ENCODE results near the gene NELL1. TPM values are rescaled to one million over a fixed set of nuclear protein-coding genes. Genes with fewer than 3 reads are reported as not detected.

Gene NELL1
- total RNA-seq, 1 donor from 2014 or later = not detected

DNA sequence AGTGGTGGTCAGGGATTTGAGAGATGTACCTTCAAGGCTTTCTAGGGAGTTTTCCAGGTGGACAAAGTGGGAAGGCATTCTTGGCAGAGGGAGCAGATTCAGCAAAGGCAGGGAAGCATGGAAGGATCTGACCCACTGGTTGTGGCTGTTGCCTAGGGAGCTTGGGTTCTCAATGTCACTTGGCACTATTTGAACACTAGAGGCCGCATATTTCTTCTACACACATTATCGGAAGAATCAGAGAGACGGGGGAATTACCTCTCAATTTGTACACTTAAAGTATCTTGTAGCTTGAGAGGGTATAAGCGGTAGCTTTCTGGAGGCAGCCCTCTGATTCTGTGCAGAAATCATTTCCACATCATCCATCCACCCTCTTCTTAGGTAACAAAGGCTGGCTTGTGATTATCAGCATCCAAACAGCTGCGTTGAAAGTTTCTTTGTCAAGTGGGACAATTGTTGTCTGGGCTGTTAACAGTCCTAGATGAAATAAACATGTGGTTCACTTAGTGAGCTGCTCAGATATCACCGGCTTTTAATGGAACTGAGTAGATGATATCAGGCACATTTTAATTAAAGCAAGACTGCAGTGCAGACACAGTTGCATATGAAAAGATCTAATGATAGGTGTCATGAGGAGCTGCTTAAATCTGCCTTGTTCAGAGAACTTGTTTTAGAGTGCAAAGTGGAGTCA is 2.6 kb downstream of the NELL1 start:
- peak; percentile 18 for TF ChIP-seq CTCF (IDR thresholded peaks at IDR 0.05)
- no peak for DNase-seq (ENCODE audit: extremely low spot score, unreplicated experiment)
- no peaks in the 10 kb centered on the region for H3K36me3 Mint-ChIP-seq (ENCODE audit: unreplicated experiment)
- H3K27ac Mint-ChIP-seq (ENCODE audit: unreplicated experiment) = no peak overlapping the region
- no peak overlapping the region for H3K4me3 Mint-ChIP-seq (ENCODE audit: unreplicated experiment)
- peaks cover 9% of the 10 kb centered on the region for H3K4me1 Mint-ChIP-seq (ENCODE audit: unreplicated experiment)
- H3K9me3 Mint-ChIP-seq (ENCODE audit: unreplicated experiment) = no peaks in the 10 kb centered on the region
- peaks cover 48% of the 10 kb centered on the region for H3K27me3 Mint-ChIP-seq (ENCODE audit: unreplicated experiment)

GRCh38 chr11:20672575-20672974 is 3.2 kb downstream of the NELL1 start:
- peak; percentile 43 for TF ChIP-seq CTCF (IDR thresholded peaks at IDR 0.05)

DNA sequence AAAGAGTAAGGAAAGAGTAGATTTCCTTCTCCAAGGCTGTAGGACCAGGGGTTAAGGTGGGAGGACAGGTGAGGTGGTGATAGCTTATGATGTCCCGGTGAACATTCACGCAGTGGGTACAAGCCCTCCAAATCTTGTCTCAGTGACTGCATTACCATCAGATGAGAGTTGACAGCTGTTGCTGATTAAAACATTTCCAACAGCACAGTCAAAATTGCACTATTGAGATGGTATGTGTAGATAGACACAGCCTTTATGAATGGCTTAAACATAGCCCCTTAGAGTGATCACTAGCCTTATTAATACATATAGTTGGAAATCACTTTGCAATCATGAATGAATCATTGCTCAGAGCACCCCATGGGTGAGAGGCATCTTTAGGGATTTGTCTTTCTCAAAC is 7.3 kb downstream of the NELL1 start:
- no peaks in the 10 kb centered on the region for H3K4me1 Mint-ChIP-seq (ENCODE audit: unreplicated experiment)
- TF ChIP-seq CTCF (IDR thresholded peaks at IDR 0.05) = no peak
- H3K36me3 Mint-ChIP-seq (ENCODE audit: unreplicated experiment) = no peaks in the 10 kb centered on the region
- H3K4me3 Mint-ChIP-seq (ENCODE audit: unreplicated experiment) = no peak overlapping the region
- no peak overlapping the region for H3K27ac Mint-ChIP-seq (ENCODE audit: unreplicated experiment)
- peaks cover 8% of the 10 kb centered on the region for H3K27me3 Mint-ChIP-seq (ENCODE audit: unreplicated experiment)
- no peak for DNase-seq (ENCODE audit: extremely low spot score, unreplicated experiment)
- H3K9me3 Mint-ChIP-seq (ENCODE audit: unreplicated experiment) = no peaks in the 10 kb centered on the region

More at GRCh38 chr11:20672575-20672974, 3.2 kb downstream of the NELL1 start:
- Mint-ChIP-seq H3K36me3 (ENCODE audit: unreplicated experiment) (no peaks in the 10 kb centered on the region), H3K27me3 (ENCODE audit: unreplicated experiment) (peaks cover 42% of the 10 kb centered on the region), H3K4me3 (ENCODE audit: unreplicated experiment) (no peak overlapping the region), H3K4me1 (ENCODE audit: unreplicated experiment) (peaks cover 9% of the 10 kb centered on the region), H3K9me3 (ENCODE audit: unreplicated experiment) (no peaks in the 10 kb centered on the region), H3K27ac (ENCODE audit: unreplicated experiment) (no peak overlapping the region)
- DNase-seq (ENCODE audit: extremely low spot score, unreplicated experiment) = no peak

- TF ChIP-seq CTCF (IDR thresholded peaks at IDR 0.05) = no peak
- H3K36me3 Mint-ChIP-seq (ENCODE audit: unreplicated experiment) = no peaks in the 10 kb centered on the region
- H3K4me1 Mint-ChIP-seq (ENCODE audit: unreplicated experiment) = no peaks in the 10 kb centered on the region
- no peaks in the 10 kb centered on the region for H3K9me3 Mint-ChIP-seq (ENCODE audit: unreplicated experiment)
- H3K27me3 Mint-ChIP-seq (ENCODE audit: unreplicated experiment) = no peaks in the 10 kb centered on the region
- no peak for DNase-seq (ENCODE audit: extremely low spot score, unreplicated experiment)
- H3K4me3 Mint-ChIP-seq (ENCODE audit: unreplicated experiment) = no peak overlapping the region
- H3K27ac Mint-ChIP-seq (ENCODE audit: unreplicated experiment) = no peak overlapping the region
These were observed 19.4 kb downstream of the NELL1 start for GRCh38 chr11:20688761-20689160.

- Mint-ChIP-seq H3K4me1 (ENCODE audit: unreplicated experiment) (no peaks in the 10 kb centered on the region), H3K27me3 (ENCODE audit: unreplicated experiment) (no peaks in the 10 kb centered on the region), H3K27ac (ENCODE audit: unreplicated experiment) (no peak overlapping the region), H3K4me3 (ENCODE audit: unreplicated experiment) (no peak overlapping the region), H3K9me3 (ENCODE audit: unreplicated experiment) (peaks cover 18% of the 10 kb centered on the region), H3K36me3 (ENCODE audit: unreplicated experiment) (no peaks in the 10 kb centered on the region)
- no peak for TF ChIP-seq CTCF (IDR thresholded peaks at IDR 0.05)
- no peak for DNase-seq (ENCODE audit: extremely low spot score, unreplicated experiment)
These were observed 38.5 kb downstream of the NELL1 start for GRCh38 chr11:20707876-20708275.

All from osteocyte (in vitro differentiated cells).